Measurements from ENCODE around the gene SELENOO.

The SELENOO gene

DNA sequence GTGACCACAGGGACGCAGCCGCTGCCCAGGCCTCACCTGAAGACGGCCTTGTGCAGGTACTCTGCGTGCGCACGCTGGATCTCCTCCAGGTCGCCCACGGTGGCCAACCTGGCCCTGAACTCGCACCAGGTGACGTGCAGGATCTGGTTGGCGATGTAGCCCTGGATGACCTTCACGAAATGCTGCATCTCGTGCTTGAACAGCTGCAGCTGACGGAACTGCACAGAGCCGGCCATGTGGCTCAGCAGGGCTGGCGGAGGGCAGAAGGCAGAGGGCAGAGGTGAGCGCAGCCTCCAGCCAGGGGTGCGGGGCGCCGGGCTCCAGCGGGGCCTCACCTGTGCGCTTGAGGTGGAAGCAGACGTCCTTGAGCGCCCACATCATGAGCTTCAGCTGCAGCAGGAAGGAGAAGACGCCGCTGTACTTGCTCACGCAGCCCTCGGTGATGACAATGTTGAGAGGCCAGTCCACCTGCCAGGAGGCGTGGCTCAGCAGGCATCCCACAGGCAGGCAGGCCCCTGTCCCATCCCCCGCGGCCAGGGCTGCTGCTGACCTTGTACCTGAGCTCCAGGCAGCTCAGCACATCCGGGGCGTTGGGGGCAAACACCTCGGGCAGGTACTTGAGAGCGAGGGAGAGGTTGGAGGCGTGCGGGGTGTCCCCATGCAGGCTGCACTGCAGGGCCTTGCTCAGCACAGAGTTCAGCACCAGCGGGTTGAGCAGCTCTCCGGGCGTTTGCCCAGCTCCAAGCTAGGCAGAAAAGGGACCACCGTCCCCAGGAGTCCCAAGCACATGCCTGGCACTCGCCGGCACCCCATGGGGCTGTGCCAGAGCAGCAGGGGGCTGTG lies 17.6 kb downstream of the SELENOO start:
- DNase-seq = no peak

DNA sequence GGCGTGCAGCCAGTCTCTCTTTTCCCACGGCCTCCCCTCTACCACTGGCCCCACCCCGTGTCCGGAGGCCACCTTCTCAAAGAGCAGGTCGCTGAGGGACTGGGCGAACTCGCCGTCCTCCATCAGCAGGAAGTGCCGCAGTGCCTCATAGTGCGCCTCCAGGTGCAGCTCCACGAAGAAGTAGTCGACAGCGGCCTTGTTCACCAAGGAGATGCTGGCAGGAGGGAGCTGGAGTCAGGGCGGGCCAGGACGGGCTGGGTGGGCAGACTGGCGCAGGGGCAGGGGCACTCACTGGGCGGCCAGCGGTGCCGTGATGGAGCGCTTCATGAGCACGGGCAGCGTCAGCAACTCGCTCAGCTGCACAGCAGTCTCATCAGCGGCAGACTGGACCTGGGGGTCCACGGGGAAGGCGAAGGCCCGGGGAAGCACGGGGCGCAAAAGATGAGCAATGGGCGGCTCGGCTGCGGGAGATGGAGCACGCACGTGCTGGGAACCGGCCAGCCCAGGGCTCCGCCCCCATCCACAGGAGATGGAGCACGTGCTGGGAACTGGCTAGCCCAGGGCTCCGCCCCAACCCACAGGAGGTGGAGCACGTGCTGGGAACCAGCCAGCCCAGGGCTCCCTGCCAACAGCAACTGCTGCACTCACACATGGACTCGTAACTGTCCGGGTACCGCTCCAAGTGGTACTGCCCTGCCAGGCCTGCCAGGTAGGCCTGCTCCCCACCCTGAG lies 18.4 kb downstream of the SELENOO start:
- no peak for DNase-seq

DNA sequence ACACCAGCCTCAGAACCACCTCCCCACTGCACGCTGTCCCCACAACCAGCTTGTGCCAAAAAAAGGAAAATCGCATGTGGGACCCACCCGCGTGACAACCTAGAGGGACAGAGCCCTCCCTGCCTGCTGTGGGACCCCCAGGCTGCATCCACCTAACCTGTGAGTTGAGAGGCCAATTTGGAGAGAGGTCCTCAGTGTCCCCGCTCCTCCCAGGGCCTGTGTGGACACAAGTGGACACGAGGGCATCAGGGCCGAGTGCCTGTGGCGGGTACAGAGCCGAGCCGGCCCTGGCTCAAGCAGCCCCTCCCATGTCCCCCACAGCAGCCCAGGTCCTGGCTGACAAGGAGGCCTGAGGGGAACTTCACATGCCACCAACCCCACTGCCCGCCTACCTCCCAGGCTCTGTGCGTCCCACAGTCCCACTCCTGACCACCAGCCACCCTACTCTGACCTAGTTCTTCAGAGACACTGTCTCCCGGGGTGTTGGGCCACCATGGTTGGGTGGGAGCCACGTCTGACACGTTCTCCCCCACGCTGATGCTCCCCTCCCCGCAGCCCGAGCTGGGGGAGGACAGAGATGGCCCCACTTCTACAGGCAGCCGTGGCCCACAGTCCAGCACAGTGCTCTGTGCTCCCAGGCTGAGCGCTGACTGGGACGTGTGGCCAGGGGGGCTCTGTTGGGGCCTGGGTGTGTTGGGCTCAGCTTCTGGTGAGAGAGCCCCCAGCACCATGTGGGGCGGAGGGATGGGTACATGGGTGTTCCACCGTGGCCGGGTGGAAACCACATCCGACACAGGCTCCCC lies 19.2 kb downstream of the SELENOO start:
- DNase-seq = no peak

DNA sequence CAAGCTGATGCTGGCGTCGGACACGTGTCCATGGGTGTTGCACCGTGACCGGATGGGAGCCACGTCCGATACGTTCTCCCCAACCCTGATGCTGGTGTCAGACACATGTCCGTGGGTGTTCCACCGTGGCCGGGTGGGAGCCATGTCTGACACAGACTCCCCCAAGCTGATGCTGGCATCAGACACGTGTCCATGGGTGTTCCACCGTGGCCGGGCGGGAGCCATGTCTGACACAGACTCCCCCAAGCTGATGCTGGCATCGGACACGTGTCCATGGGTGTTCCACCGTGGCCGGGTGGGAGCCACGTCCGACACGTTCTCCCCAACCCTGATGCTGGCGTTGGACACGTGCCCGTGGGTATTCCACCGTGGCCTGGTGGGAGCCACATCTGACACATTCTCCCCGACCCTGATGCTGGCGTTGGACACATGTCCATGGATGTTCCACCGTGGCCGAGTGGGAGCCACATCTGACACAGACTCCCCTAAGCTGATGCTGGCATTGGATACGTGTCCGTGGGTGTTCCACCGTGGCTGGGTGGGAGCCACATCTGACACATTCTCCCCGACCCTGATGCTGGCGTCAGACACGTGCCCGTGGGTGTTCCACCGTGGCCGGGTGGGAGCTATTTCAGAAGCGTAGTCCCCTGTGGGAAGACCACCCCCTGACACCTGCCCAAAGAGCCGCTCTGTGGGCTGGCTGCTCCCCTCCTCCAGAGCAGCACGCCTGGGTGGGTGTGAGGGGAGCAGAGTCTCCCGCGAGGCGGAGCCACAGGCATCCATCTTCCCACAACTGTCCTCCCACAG lies 20.0 kb downstream of the SELENOO start:
- DNase-seq = no peak

DNA sequence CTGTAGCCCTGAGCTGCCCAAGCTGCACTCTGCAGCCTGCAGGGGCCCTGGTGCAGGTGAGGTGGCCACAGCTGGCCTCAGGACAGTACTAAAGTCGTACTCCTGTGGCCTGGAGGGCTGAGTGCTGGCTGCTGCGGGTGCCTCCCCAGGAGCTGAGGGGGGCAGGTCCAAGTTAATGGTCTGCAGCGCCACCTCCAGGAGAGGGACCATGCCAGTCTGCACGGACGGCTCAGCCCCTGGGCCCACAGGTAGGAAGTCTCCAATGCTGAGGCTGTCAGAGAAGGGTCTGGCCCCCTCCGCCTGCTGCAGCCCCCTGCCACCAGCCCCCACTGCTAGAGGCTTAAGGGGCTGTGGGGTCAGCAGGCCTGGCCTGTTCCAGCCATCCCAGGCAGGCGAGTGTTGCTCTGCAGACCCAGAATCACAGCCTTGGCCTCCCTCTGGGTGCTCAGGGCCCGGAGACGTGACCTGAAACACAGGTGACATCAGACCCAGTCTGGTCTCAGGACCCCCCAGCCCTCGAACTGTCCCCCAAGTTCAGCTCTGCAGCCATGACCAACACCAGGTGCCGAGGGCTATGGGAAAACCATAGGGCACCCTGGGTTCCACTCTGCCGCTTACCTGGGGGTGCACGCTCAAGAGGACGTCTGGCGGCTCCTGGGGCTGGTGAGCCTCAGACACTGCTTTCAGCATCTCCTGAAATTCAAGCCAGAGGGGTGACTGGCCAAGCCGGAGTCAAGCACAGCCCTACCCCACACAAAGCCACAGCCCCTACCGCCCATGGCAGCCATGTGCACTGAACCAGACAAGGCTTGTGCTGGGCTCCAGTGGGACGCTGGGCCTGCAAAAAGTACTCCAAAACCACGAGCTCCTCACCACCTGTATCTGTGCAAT lies 20.8 kb downstream of the SELENOO start:
- DNase-seq = no peak

DNA sequence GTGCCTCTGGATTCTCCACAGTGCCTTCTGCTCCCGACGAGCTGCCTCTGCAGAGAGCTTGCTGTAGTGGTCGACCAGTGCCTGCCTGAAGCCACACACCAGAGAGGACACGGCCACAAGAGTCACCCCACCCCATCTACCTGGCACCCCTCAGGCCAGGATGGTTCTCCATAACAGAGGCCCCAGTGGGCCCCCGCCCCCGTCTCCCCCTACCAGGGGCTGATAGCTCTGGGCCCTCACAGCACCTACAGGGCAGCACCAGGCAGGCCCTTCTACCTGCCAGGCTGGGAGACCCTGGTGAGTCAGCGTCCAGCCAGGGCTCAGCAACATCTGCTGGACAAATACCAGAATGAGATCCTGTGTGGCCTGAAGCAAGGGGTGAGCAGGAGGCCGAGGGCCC lies 21.7 kb downstream of the SELENOO start:
- DNase-seq = no peak

DNA sequence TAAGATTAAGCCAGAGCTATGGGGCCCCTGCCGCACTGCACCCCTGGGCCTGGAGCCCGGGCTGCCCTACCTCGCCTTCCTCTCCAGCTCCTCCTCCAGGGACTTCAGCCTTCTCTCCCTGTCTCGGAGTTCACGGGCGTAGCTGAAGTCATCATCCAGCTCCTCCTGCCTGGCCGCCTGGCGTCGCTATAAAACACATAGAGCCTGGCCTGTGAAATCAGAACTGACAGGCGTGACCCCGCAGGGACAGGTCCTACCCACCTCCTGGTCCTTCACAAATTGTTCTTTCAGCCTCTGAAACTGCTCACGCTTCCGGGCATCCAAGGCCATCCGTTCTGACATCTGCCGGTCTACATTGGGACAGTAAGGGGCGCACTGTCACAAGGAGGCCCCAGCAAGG lies 23.3 kb downstream of the SELENOO start:
- DNase-seq = no peak

DNA sequence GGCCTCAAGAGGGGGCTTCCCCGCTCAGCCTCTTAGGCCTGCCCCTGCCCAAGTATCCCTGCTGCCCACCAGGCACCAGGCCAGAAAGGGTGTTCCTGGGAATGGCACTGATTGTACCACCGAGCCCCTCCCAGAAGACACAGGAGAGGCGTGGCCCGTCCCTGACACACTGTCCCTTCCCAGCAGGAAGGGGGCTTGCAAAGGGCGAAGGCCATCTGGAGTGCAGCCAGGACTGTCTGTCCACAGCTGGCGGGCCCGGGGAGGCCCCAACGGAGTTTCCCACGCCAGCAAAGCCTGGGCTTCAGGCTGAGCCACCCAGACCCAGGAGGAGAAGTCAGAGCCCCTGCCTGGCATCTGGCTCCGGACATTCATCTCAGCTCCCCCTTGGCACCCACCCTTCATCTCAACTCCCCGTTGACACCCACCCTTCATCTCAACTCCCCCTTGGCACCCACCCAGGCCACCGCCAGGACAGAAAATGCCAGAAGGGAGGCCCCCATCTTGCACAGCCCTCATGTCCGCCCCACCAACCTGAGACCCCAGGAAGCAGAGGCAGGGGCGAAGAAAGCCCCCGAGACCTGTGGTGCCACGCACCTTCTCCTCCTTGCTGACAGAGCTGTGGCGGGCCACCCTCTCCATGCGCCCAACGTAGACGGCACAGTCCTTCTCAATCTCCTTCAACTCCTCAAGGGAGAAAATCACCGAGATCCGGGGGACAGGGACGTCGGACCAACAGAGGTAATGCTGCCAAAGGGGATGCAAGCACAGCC lies 24.6 kb downstream of the SELENOO start:
- no peak for DNase-seq

DNA sequence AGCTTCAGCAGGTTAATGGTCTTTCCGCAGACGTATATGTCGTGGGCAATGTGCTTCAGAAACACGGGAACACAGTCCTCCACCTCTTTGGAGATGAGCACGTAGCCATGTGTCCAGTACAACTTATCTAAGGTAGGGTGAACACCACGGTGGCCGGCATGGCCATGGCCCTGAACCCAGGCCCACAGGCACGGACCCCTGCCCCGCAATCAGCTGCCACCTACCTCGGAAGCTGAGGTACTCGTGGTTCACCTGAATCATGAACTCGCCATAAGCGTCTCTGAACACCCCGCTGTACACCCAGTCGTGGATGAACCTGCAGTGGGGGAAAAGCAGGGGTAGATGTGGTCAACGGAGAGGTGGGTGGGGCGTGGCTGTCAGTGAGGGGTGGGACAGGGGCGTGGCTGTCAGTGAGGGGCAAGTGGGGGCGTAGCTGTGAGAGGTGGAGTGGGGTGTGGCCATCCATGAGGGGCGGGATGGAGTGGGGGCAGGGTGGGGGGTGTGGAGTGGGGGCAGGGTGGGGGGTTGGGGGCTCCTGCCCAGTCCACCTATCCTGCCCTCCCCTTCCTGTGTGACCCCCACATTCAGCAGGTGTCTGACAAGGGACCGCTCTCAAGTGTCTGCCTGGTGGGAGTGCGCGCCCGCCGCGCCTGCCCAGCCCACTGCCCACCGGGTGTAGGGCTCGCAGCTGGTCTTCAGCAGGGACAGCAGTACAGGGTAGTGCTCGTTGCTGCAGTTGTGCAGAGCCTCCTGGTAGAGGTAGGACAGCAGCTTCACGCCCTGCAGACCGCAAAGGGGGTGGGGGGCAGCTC lies 25.5 kb downstream of the SELENOO start:
- no peak for DNase-seq

DNA sequence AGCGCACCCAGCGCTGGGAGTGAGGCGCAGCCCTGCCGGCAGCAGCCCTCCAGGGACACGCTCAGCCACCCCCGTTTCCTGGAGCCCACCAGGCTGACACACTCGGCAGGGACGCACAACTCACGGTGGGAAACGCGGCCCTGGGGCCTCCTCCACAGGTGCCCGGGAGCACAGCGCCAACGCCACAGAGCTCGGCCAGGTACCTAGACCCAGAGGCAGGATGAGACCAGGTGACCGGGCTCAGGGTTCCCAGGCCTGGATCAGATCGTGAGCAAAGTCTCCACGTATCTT lies 26.0 kb downstream of the SELENOO start:
- DNase-seq = no peak

DNA sequence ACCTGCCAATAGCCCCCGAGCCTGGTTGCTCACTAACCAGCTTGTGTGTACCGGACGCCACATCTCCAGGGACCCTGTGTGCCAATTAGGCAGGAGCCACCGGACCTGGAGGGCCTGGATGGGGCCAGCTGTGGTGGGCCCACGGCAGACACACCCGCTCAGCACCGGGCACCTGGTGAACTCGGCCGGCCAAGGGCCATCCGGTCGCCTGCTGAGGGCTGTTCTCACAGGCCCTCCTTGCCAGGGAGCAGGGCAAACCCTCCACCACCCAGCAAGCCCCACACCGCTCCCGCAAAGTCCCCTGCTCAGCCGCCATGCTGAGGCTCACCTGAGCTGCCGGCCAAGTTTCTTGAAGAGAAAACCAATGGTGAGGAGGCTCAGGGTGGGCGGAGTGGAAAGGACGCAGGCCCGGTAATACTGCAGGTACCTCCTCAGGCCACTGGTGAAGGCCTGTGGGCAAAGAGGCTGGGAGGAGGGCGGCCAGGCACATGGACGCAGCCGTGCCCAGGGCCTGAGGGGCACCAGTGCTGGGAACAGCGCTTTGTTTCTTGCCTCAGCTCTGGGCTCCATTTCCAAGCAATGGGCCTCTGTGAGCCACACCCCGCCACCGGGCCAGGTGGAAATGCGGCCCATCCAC lies 26.9 kb downstream of the SELENOO start:
- DNase-seq = no peak

DNA sequence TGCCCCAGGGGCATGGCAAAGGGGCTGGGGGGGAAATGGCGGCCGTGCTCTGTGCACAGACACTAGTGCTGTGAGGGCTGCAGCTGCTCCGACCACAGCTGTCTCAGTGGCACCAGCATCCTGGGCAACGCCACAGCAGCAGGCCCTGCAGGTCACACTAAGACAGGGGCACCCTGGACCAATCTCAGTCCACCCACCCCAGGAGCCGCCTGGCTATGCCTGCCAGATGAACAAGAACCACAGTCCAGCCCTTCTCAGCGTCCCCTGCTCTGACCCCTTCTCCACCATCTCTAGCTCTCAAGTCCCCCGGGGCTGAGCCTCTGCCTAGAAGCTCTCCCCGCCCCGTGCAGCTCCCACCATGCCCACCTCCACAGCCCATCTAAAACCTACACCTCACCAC lies 27.6 kb downstream of the SELENOO start:
- no peak for DNase-seq

DNA sequence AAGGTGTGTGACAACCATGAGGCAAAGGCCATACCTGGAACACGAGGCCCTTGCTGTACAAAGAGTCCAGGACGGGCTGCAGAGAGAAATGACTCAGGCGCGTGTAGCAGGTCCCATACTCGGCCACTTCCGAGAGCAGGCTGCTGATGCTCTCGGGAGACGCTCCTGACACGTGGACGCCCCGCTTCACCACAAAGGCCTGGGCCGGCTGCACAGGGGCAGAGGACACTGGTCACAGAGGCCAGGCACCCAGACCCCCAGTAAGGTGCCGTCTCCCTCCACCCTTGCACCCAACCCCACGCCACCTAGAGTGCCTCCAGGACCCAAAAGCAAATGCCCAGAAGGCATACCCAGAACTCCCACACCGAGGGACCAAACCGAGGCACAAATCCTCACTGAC lies 28.6 kb downstream of the SELENOO start:
- DNase-seq = no peak

DNA sequence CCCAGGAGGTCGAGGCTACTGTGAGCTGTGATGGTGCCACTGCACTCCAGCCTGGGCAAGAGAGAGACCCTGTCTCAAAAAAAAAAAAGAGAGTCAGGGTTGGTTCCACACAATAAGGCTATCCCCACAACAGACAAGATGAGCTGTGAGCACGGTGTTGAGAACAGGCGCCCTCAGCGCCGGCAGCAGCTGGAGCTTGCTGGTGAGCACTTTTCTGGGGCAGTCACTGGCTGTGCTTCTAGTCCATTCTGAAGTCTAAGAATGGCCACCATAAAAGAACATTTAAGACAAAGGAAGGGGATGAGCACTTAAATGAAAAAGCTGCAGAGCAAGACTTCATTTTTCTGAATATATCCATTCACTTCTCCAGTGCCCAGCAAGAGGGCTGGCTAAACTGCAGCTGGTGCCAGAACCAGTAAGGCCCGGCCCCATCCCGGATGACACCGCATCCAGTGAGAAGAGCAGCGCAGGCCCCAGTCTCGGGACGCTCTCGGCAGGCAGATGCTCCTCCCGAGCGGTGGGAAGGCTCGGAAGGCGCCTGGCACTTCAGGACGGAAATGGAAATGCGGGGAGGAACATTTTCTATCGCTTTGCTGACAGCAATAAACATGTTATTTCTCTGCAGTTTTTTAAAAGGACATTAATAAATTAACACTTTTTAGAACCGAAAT lies 31.8 kb downstream of the SELENOO start:
- no peak for DNase-seq

DNA sequence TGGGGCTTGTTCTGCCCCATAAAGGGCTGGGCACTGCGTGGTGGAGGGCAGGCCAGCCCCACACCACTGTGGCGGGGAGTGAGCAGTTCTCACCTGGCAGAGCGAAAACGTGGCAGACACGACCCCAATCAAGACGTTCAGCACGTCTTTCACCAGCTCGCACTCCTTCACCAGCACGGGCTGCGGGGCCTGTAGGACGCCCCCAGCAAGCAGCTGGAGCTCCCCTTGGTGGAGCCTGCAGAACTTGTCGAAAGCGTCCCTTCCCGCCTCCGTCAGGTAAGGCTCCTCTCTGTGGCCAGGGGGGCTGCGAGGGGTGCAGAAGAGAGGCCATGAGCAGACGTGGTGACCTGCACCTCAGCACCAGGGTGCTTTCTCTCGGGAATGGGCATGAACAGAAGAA lies 32.4 kb downstream of the SELENOO start:
- DNase-seq = no peak

DNA sequence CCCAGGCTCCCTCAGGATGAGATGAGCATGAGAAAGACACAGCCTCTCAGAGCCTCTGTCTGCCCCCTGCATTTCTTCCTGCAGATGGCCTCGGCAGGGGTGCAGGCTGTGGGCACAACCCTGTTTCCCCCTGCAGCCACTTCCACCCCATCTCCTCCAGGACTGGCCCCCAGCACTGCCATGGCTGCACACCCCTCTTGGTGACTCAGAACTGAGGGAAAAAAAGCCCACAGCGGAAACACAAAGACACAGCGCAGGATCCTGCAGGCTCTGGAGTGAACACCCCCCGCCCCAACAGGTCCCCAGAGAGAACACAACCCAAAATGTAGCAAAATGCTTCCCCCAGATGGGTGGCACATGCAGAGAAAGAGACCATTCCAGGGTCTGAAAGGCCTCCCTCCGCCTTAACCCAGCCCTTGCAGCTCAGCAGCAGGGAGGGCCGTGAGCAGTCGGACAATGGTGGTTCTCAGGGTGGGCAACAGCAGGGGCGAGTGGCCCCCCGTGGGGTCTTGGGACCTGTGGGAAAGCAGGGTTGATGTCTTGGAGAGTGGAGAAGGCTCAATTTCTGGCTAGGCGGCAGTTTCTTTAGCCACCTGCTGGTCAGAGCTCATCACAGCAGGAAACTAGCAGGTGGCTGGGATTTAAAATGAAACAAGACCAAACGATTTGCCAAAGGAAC lies 36.1 kb downstream of the SELENOO start:
- no peak for DNase-seq

DNA sequence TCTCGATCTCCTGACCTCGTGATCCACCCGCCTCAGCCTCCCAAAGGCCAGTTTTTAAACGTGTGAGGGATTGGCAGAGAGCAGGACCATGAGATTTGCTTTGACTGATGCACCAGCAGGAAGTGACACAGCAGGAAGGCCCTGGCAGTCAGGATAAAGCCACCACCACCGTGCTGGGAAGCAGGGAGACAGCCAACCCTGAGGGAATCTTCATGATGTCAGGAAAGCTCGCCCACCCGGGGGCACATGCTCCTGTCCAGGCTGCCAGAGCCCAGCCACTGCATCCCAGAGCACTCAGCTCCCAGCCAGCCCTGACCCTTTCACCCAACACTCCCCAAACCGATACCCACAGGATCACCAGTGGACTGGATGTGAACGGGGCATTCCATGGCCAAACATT lies 37.9 kb downstream of the SELENOO start:
- no peak for DNase-seq

DNA sequence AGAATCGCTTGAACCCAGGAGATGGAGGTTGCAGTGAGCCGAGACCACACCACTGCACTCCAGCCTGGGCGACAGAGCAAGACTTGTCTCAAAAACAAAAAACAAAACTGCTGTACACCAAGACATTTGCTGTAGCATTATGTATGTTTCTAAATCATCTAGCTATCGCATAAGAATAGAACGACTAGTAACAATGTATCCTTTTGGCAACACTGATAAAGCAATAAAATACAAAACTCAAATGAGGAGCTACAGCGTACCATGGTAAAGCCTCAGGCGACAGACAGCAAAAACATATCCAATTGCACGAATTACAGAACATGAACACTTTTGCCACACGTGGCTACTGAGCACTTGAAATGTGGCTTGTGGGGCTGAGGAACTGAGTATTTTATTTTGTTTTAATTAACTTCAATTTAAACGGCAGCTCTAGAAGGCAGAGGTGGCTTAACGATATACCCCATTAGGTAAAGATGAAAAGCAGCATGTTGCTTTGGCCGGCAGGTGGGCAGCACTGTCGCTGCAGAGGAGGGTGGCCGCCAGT lies 41.7 kb downstream of the SELENOO start:
- no peak for DNase-seq
